Right kidney (tissue), 1 donor: Measurements from ENCODE around the gene GHRL.

Source experiments
- DNase-seq: peaks from one replicate; pipeline ENCODE4 v3.0.0-alpha.2; 2016

GHRL gene

GRCh38 chr3:10327592-10327991 lies 34.8 kb upstream of the GHRL start:
- DNase-seq: no peak

DNA sequence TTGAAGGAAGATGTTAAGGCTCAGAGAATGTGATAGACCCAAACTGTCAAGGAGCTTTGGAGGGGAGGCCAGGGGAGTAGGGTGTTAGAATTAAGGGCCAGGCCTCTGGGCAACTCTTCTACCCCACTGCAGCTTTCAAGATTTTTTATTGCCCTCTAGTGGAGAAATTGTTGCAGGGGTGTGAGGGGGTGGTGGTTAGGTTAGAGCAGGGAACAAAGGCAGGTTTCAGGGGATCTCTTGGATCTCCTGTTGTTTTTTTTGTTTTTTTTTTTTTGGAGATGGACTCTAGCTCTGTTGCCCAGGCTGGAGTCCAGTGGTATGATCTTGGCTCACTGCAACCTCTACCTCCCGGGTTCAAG lies 29.6 kb upstream of the GHRL start:
- no peak for DNase-seq

GRCh38 chr3:10321630-10322351 lies 29.0 kb upstream of the GHRL start:
- DNase-seq: no peak

DNA sequence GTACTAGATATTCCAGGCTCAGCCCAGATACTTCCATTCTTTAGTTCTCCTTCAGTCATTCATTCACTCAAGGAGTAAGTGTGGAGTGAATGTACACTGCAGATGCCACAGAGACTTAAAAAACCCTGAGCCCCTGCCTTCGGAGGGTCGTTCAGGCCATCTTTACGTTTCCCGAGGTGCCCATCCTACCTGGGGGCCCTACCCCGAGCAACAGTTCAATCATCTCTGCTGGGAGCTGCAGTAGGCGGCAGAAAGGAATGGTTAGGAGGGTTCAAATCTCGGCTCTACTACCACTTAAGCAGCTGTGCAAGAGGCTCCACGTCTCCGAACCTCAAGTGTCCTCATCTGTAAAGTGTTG lies 27.6 kb upstream of the GHRL start:
- DNase-seq: no peak

GRCh38 chr3:10319804-10320203 lies 27.1 kb upstream of the GHRL start:
- no peak for DNase-seq

DNA sequence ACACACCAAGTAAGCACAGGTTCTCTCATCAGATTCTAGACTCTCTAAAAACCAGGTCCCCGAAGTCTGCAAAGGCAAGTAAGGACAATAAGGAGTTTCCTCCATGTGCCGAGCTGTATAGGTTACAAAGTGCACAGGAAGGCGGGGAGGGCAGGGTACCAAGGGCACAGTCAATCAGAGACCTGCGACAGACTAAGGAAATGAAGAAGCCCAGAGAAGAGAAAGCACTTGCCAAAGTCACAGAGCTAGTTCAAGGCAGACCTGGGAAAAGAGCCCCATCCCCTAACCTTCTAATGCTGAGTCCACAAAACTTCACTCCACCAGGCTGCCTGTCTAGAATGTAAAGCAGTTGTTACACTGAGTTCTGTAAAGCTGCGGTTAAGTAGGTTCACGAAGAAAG lies 26.5 kb upstream of the GHRL start:
- no peak for DNase-seq

GRCh38 chr3:10317961-10318350 lies 25.2 kb upstream of the GHRL start:
- DNase-seq: no peak

DNA sequence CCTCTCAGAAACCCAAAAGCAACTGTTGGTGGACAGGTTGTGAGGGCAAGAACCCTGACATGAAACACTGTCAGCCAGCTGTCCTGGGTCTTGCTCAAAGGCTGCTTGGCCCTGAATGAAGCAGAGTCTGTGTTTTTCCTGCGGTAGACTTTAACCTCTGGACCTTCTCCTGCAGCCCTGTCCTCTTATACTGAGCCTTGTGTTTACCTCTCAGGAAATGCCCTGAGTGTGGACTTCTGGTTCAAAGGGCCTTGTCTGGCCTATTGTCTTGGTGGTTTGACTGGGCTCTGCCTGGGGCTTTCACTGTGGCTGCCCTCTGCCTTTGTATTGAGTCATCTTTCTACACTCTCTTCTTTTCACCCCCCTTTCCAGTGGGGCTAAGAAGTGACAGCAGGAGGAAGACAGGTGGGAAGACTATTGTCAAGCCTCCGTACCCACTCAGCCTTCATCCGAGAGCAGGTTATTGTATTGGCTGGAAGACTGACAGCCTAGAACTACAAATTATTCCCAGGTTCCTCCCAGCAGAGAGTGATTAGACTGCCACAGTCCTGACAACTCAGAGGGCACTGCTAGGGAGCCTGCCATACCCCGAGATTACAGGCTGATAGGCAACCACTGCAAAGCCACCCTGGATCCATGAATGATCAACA lies 24.7 kb upstream of the GHRL start:
- no peak for DNase-seq

- DNase-seq: no peak
Observed at GRCh38 chr3:10315771-10316344, 23.1 kb upstream of the GHRL start.

DNA sequence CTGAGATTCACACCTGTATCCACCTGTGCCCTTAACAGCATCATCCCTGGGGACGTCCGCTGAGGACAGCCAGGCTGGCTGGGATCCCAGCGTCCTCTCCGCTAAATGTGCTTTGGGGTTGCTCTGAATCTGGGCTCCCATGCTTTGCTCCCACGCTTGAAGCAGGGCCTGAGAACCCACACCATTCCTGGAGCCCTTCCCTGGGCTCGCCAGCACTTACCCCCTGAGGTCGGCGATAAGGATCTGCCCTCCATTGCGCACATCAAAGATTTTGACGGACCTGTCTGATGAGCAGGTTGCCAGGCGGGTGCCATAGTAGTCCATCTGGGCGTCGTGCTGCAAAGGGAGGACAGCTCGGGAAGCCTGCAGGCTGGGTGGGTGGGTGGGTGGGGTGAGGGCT lies 22.4 kb upstream of the GHRL start:
- no peak for DNase-seq

- DNase-seq: no peak
Observed at GRCh38 chr3:10312861-10313260, 20.1 kb upstream of the GHRL start.

- DNase-seq: no peak
Observed at GRCh38 chr3:10312391-10312790, 19.6 kb upstream of the GHRL start.

GRCh38 chr3:10311710-10312109 lies 19.0 kb upstream of the GHRL start:
- no peak for DNase-seq

GRCh38 chr3:10310578-10310977 lies 17.8 kb upstream of the GHRL start:
- no peak for DNase-seq

DNA sequence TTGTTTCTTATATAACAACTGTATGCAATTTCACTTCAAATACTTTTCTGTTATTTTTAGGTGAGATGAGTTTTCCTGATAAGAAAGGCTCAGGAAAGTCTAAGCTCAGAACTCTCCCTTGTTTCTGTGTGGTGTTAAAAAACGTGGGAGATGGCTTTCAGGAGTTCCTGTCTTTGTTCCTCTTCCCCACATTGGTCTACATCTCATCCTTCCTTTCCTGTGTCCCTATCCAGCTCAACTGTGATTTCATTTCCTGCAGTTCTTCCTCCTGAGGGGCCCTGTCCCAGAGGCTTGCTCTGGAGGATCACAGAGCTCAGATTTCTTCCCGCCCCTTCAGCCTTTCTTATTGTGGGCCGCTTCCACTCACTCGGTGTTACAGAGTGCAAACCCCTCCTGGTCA lies 17.0 kb upstream of the GHRL start:
- DNase-seq: no peak

DNA sequence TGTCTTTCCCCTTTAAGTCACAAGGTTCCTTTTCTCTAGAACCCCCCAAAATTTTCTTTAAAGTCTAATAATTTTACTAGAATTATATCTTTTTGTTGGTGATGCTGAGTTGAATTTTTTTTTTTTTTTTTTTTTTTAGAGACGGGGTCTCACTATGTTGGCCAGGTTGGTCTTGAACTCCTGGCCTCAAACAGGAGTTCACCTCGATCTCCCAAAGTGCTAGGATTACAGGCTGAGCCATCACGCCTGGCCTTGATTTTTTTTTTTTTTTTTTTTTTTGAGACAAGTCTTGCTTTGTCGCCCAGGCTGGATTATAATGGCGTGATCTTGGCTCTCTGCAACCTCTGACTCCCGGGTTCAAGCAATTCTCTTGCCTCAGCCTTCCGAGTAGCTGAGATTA lies 15.9 kb upstream of the GHRL start:
- no peak for DNase-seq

DNA sequence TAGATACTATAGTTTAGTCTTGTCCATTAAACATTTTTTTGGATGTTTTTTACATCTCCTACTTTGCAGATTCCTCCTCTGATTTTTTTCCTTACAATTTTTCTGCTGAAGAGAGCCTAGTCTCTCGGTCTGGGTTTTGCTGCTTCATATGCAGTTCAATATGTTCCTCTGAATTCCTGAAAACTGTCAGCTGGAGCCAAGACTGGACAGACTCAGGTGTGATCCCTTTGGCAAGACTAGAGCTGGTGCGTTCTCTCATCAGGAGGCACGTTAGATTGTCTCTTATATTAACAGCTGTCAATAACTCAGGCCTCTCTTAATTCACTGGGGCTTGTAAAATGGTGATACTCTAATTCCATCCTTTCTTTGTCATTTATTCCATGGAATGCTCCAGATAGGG lies 13.4 kb upstream of the GHRL start:
- no peak for DNase-seq

- no peak for DNase-seq
Observed at GRCh38 chr3:10305331-10305902, 12.7 kb upstream of the GHRL start.

- DNase-seq: no peak
Observed at GRCh38 chr3:10304905-10305304, 12.2 kb upstream of the GHRL start.

- DNase-seq: no peak
Observed at GRCh38 chr3:10303785-10304184, 11.0 kb upstream of the GHRL start.

DNA sequence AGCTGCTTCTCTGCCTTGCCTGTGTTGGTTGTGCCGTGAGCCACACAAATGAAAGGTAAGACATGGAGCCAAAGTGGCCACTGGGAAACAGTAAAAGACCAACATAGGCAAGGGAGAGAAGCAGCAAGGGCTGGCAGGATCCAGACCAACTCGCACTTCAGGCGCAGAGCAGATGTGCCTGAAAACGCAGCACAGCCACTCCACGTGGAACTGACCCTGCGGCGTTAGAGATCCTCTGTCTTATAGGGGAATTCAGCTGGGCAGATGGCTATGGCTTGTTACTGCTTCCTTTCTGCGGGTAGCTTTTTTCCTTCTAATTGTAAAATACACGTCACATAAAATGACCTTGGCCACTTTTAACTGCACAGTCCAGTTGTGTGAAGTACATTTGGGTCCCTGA lies 10.4 kb upstream of the GHRL start:
- no peak for DNase-seq

DNA sequence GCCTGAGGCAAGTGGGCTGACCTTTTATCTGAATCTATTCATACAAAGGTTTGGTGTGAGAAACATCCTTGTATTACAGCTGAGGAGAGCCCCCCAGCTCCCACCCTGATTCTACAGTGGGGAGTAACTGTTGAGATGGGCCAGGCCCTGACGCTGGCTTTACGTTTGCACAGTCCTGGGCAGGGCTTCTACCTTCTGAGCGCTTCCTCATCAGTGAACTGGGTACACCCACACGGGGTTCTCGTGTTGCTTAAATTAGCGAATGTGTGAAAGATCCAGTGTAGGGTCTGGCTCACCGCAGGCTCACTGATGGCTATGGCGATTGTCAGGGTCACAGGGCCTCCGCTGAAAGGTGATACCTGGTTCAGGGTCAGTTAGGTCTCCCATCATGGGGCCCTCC lies 7.3 kb upstream of the GHRL start:
- DNase-seq: no peak

- DNase-seq: no peak
Observed at GRCh38 chr3:10299679-10300078, 6.9 kb upstream of the GHRL start.

- no peak for DNase-seq
Observed at GRCh38 chr3:10299175-10299574, 6.4 kb upstream of the GHRL start.
